Measurements from ENCODE around the gene CSNK1G3.

GRCh38 chr5:123490974-123491373, 21.0 kb upstream of the CSNK1G3 start:
- no peak for TF ChIP-seq CTCF (IDR thresholded peaks at IDR 0.05 in 8 of 11, conservative IDR thresholded peaks at IDR 0.05 in 3 of 11)
- TF ChIP-seq POLR2A (IDR thresholded peaks at IDR 0.05) = no peak

All from spleen (tissue), 7 donors.